Fibroblast of gingiva (primary cell): ENCODE measurements around the gene ARHGEF28.
A peak's percentile ranks its signal among the peaks of the same experiment; 100 is the strongest.

Experiments used
- DNase-seq: peaks from one replicate; pipeline ENCODE4 v3.0.0-alpha.2; 2011; ENCODE audit warnings: low read depth

ARHGEF28 gene, protein sequence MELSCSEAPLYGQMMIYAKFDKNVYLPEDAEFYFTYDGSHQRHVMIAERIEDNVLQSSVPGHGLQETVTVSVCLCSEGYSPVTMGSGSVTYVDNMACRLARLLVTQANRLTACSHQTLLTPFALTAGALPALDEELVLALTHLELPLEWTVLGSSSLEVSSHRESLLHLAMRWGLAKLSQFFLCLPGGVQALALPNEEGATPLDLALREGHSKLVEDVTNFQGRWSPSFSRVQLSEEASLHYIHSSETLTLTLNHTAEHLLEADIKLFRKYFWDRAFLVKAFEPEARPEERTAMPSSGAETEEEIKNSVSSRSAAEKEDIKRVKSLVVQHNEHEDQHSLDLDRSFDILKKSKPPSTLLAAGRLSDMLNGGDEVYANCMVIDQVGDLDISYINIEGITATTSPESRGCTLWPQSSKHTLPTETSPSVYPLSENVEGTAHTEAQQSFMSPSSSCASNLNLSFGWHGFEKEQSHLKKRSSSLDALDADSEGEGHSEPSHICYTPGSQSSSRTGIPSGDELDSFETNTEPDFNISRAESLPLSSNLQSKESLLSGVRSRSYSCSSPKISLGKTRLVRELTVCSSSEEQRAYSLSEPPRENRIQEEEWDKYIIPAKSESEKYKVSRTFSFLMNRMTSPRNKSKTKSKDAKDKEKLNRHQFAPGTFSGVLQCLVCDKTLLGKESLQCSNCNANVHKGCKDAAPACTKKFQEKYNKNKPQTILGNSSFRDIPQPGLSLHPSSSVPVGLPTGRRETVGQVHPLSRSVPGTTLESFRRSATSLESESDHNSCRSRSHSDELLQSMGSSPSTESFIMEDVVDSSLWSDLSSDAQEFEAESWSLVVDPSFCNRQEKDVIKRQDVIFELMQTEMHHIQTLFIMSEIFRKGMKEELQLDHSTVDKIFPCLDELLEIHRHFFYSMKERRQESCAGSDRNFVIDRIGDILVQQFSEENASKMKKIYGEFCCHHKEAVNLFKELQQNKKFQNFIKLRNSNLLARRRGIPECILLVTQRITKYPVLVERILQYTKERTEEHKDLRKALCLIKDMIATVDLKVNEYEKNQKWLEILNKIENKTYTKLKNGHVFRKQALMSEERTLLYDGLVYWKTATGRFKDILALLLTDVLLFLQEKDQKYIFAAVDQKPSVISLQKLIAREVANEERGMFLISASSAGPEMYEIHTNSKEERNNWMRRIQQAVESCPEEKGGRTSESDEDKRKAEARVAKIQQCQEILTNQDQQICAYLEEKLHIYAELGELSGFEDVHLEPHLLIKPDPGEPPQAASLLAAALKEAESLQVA (N-terminal part only)

GRCh38 chr5:73625944-73626811 lies at the start of gene ARHGEF28:
Gene ARHGEF28 (plus strand): TSS chr5:73626196. CDS start chr5:73684852, 58,656 bp downstream.
- DNase-seq = peak; percentile 78

GRCh38 chr5:73582285-73583145 lies 43.5 kb upstream of the ARHGEF28 start:
- no peak for DNase-seq

GRCh38 chr5:73587923-73588322 lies 38.1 kb upstream of the ARHGEF28 start:
- no peak for DNase-seq

- peak; percentile 86 for DNase-seq
Measured at GRCh38 chr5:73591102-73591695, 34.8 kb upstream of the ARHGEF28 start.

DNA sequence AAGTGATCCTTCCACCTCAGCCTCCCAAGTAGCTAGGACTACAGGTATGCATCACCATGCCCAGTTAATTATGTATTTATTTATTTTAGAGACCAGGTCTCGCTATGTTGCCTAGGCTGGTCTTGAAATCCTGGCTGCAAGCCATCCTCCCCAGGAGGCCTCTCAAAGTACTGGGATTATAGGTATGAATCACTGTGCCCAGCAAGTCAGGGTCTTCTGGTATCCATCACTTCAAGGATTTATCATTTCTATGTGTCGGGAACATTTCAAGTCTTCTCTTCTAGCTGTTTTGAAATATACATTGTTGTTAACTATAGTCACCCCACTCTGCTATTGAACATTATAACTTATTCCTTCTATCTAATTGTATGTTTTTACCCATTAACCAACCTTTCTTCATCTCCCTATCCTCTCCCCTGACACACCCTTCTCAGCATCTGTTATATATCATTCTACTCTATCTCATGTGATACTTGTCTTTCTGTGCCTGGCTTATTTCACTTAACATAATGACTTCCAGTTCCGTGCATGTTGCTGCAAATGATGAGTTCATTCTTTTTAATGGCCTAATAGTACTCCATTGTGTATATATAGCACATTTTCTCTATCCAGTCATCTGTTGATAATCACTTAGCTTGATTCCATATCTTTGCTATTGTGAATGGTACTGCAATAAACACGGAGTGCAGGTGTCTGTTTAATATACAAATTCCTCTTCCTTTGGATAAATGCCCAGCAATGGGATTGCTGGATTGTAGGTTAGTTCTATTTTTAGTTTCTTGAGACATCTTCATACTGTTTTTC lies 34.1 kb upstream of the ARHGEF28 start:
- DNase-seq = peak; percentile 19

GRCh38 chr5:73592551-73592950 lies 33.4 kb upstream of the ARHGEF28 start:
- peak; percentile 24 for DNase-seq

GRCh38 chr5:73596705-73597328 lies 29.2 kb upstream of the ARHGEF28 start:
- DNase-seq = no peak

DNA sequence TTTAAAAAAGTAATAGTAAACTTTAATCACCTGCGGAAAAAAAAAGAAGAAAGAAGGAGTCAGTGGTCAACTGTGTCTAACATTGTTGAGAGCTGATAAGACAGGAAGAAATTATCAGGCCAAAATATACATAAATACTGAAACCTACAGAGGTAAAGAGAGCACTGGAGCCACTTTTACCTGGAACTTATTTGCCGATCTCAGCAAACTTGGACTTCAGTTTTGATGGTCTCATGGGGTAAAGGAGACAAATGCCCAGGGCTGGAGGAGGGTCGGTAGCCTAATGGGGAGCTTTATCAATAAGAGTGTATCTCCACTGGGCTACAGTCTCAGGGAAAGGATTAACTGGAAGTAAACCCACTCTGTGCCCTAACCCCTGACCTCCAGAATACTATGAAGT lies 26.6 kb upstream of the ARHGEF28 start:
- no peak for DNase-seq

DNA sequence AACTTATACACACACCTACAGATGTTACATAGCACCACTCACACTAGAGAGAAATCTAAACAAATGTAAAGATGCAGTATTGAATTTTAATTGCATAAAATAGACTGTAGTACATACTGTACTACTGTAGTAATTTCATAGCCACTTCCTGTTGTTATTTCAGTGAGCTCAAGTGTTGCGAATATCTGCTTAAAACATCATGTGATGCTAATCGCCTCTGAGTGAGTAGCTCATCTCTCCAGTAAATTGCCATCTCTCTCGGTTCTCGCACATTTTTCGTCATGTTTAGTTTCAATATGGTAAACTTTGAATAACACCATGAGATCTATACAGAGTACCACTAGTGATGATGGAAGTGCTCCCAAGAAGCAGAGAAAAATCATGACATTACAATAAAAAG lies 22.0 kb upstream of the ARHGEF28 start:
- peak; percentile 5 for DNase-seq

- DNase-seq = peak; percentile 5
Measured at GRCh38 chr5:73605223-73606087, 20.5 kb upstream of the ARHGEF28 start.

GRCh38 chr5:73606206-73606753 lies 19.7 kb upstream of the ARHGEF28 start:
- peak; percentile 60 for DNase-seq

DNA sequence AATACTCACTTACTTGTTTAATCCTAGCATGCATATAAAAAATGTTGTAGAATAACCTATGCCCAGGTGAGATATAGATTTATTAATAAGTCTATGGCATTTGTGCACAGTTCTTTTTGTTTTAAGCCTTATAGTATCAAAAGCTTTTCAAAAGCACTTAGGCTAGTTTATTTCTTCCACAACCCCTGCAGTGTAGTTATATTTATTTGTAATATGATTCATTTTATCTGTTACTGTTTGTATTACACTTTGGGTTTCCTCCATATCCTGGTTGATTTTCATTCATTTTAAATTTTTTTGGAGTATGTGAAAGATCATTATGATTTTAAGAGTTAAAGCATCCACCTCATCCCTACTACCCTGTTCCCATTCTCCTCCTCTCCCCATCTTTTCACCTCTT lies 18.8 kb upstream of the ARHGEF28 start:
- no peak for DNase-seq

DNA sequence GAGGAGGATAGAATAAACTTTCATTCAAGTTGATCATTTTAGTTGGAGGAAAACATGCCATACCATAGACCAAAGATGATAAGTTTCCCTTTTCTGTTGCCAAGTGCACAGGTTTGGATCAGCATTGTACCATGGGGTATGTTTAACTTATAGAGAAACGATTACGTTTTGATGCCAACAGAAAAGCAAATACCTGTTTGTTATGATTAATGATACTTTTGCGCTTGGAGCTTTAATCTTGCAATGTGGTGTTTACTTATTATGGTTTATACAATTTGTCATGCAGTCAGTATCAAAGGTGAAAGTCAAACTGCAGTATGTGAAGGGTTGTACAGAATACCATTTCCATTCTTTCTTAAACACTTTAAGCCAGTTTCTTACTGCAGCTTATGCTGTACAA lies 13.2 kb upstream of the ARHGEF28 start:
- DNase-seq = no peak

DNA sequence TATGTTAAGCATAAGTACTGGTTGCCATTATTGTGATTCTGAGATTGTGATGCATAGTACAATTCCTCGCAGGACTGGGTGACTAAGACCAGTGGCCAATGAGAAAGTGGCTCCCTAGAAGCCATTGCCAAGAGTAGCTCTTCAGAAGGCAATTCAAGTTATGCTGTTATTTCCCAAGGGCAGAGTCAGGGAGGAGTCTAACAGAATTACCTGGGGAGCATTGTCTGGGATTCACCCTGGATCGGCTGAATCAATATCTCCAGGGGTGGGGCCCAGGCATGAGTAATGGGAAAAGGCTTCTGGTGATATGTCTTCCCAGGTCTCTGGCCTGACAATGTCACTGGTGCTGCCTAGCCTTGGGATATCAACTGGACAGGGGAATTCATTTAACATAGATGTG lies 10.9 kb upstream of the ARHGEF28 start:
- no peak for DNase-seq

DNA sequence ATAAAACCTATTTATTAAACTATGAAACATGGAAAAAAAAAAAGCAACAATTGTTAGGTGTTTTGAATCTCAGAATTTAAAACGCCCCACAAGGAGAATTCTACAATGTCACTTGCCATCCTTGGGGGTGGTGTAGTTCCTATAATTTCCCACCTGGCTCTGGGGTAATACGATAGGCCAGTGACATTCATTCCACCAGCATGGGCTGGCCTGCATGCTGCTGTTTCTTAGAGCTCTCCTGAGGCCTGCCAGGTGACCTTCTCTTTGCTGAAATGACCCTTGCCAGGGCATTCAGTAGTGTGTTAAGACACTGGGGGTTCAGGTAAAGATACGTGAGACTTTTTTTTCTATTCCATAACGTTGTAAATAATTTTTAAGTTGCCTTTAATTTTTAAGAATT lies 10.0 kb upstream of the ARHGEF28 start:
- no peak for DNase-seq

GRCh38 chr5:73617510-73618279 lies 8.3 kb upstream of the ARHGEF28 start:
- DNase-seq = no peak
